Activated CD8-positive, alpha-beta memory T cell treated with anti-CD3 and anti-CD28 coated beads, Interleukin-2, amount 50 U/mL, for 24 hours (primary cell): Measurements from ENCODE around the gene POLDIP2.

ENCODE experiments used
- DNase-seq: peaks from one replicate; pipeline ENCODE4 v3.0.0-alpha.2; 2020; ENCODE audit errors: extremely low read depth

POLDIP2 gene

GRCh38 chr17:28317099-28317965 is 40.0 kb downstream of the POLDIP2 start:
- no peak for DNase-seq

- no peak for DNase-seq
Observed at GRCh38 chr17:28315846-28316705, 41.3 kb downstream of the POLDIP2 start.

GRCh38 chr17:28313841-28314240 is 43.5 kb downstream of the POLDIP2 start:
- DNase-seq, result no peak

DNA sequence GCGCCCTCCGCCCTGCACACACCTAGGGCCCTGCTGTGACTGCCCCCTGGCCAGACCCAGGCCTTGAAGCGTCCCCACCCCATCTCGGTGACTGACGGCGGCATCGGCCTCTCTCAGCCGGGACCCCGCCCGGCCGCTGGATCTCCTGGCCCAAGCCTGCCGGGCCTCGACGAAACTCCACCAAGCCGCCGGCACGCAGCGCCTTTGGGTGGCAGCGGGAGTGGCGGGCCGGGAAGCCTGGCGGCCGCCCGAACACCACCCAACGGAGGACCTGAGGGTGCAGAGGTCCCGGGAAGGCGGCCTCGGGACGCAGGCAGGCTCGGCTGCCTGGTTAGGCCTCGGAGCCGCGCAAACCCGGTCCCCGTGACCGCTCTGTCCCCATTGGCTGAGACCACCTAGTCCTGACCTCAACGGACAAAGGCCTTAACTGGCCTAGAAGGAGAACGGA is 50.3 kb downstream of the POLDIP2 start:
- no peak for DNase-seq

DNA sequence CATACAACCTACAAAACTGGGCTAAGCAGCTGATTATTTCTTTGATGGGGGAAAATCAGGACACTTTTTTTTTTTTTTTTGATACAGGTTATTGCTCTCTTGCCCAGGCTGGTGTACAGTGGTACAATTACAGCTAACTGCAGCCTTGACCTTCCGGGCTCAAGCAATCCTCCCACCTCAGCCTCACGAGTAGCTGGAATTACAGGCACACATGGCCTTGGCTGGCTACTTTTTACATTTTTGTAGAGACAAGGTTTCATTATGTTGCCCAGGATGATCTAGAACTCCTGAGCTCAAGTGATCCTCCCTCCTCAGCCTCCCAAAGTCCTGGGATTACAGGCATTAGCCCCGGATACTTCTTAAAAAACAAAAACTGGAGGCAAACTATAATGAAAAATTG is 58.9 kb downstream of the POLDIP2 start:
- DNase-seq, result no peak
